GM15510 (cell line): ENCODE data around the gene LRRK2.

Source experiments
- POLR2A ChIP-seq: IDR thresholded peaks from 3 replicates; pipeline ENCODE4 v1.6.1; 2011; ENCODE audit warnings: borderline replicate concordance; ENCODE audit not compliant: insufficient read length; ENCODE audit errors: extremely low read depth

Gene LRRK2

GRCh38 chr12:40224439-40225291 lies at the start of gene LRRK2:
LRRK2 (plus strand) TSS chr12:40224997; CDS start chr12:40225132, 135 bp downstream.
- TF ChIP-seq POLR2A: peak; percentile 51

GRCh38 chr12:40175045-40175444 lies 49.8 kb upstream of the LRRK2 start:
- TF ChIP-seq POLR2A: no peak

- no peak for TF ChIP-seq POLR2A
Observed at GRCh38 chr12:40175489-40175888, 49.3 kb upstream of the LRRK2 start.

- no peak for TF ChIP-seq POLR2A
Observed at GRCh38 chr12:40178701-40179100, 46.1 kb upstream of the LRRK2 start.

- TF ChIP-seq POLR2A: no peak
Observed at GRCh38 chr12:40181490-40181889, 43.3 kb upstream of the LRRK2 start.

GRCh38 chr12:40183715-40184114 lies 41.1 kb upstream of the LRRK2 start:
- no peak for TF ChIP-seq POLR2A

DNA sequence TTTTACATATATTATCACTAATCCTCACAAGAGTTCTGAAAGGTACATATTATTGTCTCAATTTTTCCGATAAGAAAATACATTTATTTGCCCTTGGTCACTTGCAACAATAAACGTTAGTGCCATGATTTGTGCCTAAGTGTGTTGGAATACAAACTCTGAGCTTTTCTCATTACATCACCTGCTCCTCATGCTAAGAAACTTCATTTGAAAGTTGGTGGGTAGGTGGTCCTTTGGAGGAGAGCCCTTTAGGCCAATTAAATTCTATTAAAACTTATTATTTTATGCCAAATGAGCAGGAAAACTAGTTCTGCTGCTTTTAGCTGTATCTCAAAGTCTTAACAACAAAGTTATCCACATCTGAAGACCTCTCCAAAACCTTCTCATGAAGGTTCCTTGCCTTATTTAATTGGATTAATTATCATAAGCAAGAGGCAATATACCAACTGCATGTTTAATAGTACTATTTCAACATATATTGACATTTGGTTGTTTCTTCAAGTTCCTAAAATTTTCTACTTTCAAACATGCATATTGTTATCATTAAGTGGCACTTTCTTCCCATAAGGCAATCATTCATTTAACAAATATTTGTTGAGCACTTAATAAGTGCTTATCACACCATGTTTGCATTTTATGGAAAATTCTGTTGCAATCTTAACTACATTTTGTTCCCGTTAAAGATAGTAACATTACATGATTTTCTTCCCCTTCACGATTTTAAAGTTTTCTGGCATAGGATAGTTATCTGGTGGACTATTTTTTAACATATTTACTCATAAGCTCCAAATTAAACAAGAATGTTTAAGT lies 40.1 kb upstream of the LRRK2 start:
- no peak for TF ChIP-seq POLR2A

GRCh38 chr12:40185303-40185693 lies 39.5 kb upstream of the LRRK2 start:
- TF ChIP-seq POLR2A: no peak

DNA sequence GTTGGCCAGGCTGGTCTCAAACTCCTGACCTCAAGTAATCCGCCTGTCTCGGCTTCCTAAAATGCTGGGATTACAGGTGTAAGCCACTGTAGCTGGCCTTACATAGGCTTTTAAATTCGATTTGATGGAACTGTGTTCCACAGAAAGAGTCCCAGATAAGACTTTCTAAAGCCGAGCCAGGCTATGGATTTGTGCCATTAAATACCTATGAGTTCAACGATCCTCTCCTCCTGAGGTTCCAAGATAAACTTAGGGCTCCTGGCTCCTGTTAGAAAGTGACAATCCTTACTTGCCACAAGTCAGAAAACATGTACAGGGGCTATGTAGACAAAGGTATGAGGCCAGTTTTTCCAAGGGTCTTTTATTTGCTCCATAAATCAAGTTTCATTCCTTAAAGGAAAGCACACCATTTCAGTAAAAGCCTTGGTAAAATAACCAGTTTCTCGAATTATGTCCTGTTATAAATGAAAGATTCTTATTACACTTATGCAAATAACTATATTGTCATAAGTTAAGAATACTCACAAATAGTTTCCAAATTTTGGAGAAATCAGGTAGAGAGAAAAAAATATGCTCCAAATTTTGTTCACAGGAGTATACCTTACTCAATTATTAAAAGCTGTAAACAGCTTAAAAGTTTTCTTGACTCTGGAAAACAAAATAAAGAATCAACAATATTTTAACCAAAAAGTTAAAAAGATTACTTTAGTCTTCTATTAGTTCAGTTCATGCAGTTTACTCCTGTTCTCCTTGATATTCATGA lies 36.1 kb upstream of the LRRK2 start:
- no peak for TF ChIP-seq POLR2A

GRCh38 chr12:40192704-40193255 lies 32.0 kb upstream of the LRRK2 start:
- TF ChIP-seq POLR2A: no peak

DNA sequence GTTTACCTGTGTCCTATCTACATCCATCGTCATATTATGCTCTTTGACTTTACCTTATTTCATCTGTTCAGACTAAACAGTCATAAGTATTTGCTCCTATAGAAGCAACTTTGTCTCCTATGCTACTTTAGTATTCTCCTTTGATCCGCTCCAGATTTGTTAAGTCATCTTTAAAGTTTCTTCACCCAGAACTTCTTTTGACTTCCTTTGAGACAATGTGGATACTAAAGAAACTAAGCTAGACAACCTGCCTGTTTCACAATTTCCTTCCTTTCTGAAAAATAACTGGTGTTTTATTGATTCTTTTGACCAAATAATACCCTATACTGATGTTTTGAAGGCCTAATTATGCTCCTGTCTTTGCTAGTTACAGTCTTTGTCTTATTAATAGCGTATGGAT lies 30.0 kb upstream of the LRRK2 start:
- TF ChIP-seq POLR2A: no peak

DNA sequence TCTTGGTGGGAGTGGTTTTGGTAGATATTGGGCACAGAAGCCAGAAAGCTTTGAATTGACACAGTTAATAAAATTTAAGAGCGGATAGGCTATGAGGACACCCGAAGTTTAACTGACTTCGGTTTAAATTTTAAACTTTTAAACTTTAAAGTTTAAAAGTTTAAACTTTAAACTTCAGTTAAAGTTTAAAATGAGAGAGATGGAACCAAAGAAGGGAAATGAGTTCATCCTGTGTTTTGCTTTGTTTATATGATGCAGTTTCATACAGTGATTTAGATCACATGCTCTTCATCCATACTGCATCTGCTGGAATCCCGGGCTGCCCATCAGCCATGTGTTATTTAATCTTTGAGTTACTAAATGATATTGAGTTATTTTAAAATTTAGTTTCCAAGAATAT lies 27.2 kb upstream of the LRRK2 start:
- TF ChIP-seq POLR2A: no peak

GRCh38 chr12:40198601-40199000 lies 26.2 kb upstream of the LRRK2 start:
- no peak for TF ChIP-seq POLR2A
